Activated CD4-positive, alpha-beta T cell treated with anti-CD3 and anti-CD28 coated beads, Interleukin-2, amount 50 U/mL, for 48 hours (primary cell): ENCODE data around the gene TMEM267.
"Not testable (repeated sequence)": the region's sequence is repeated elsewhere in the genome, so short reads cannot be mapped to it uniquely, and the experiment has no call there.

Experiments
- DNase-seq, 2 experiments: peaks; one replicate each; pipeline ENCODE4 v3.0.0-alpha.2; 2020

TMEM267 gene

GRCh38 chr5:43441575-43441974 is 42.1 kb downstream of the TMEM267 start:
- DNase-seq = not testable (repeated sequence)

- DNase-seq = no peak
Measured at GRCh38 chr5:43437062-43437660, 46.5 kb downstream of the TMEM267 start.

- no peak for DNase-seq
Measured at GRCh38 chr5:43433382-43433781, 50.3 kb downstream of the TMEM267 start.

- DNase-seq = no peak
Measured at GRCh38 chr5:43432486-43433375, 50.9 kb downstream of the TMEM267 start.

- no peak for DNase-seq
Measured at GRCh38 chr5:43429706-43430105, 54.0 kb downstream of the TMEM267 start.

- DNase-seq = no peak
Measured at GRCh38 chr5:43429016-43429415, 54.6 kb downstream of the TMEM267 start.

GRCh38 chr5:43427306-43427705 is 56.4 kb downstream of the TMEM267 start:
- no peak for DNase-seq

- no peak for DNase-seq
Measured at GRCh38 chr5:43425983-43426382, 57.7 kb downstream of the TMEM267 start.

- not testable (repeated sequence) for DNase-seq
Measured at GRCh38 chr5:43423086-43423485, 60.6 kb downstream of the TMEM267 start.

- DNase-seq = no peak
Measured at GRCh38 chr5:43422143-43422542, 61.5 kb downstream of the TMEM267 start.

- DNase-seq = no peak
Measured at GRCh38 chr5:43421450-43422133, 62.1 kb downstream of the TMEM267 start.

- no peak for DNase-seq
Measured at GRCh38 chr5:43420241-43420640, 63.4 kb downstream of the TMEM267 start.

GRCh38 chr5:43418561-43418960 is 65.1 kb downstream of the TMEM267 start:
- no peak for DNase-seq

GRCh38 chr5:43416803-43417394 is 66.8 kb downstream of the TMEM267 start:
- no peak for DNase-seq

- DNase-seq = no peak
Measured at GRCh38 chr5:43415935-43416802, 67.5 kb downstream of the TMEM267 start.

GRCh38 chr5:43413966-43414365 is 69.7 kb downstream of the TMEM267 start:
- DNase-seq = no peak

GRCh38 chr5:43412644-43413043 is 71.0 kb downstream of the TMEM267 start:
- DNase-seq = no peak

GRCh38 chr5:43412156-43412555 is 71.5 kb downstream of the TMEM267 start, which contains the start of gene CCL28:
Gene CCL28, minus strand, starts transcription at chr5:43412391. Its CDS starts 75 bp downstream, at chr5:43412316.
- DNase-seq = no peak

- no peak for DNase-seq
Measured at GRCh38 chr5:43411495-43411894, 72.2 kb downstream of the TMEM267 start.

- DNase-seq = no peak
Measured at GRCh38 chr5:43410414-43410813, 73.3 kb downstream of the TMEM267 start.

- no peak for DNase-seq
Measured at GRCh38 chr5:43409809-43410271, 73.8 kb downstream of the TMEM267 start.

GRCh38 chr5:43402524-43403066 is 81.1 kb downstream of the TMEM267 start:
- not testable (repeated sequence) for DNase-seq
